K562 (cell line): ENCODE measurements around the gene PPP6R1. TPM values are rescaled to one million over a fixed set of nuclear protein-coding genes. Genes with fewer than 3 reads are reported as not detected.

Experiments
- E2F3 ChIP-seq: fragments of 250-450 bp; sonication (Bioruptor Pico); IDR thresholded peaks from 2 replicates; pipeline ENCODE4 v1.4.0; 2020; ENCODE audit warnings: mild to moderate bottlenecking
- E2F5 ChIP-seq: sonication (generic); formaldehyde crosslinking; IDR thresholded peaks from 2 replicates; pipeline ENCODE4 v1.8.0; 2022; ENCODE audit warnings: mild to moderate bottlenecking, missing genetic modification reagents
- ETV5 ChIP-seq: sonication (generic); formaldehyde crosslinking; IDR thresholded peaks from 2 replicates; pipeline ENCODE4 v1.4.0; 2020; ENCODE audit warnings: low read depth, mild to moderate bottlenecking, missing genetic modification reagents
- TFE3 ChIP-seq: fragments of 450-650 bp; formaldehyde crosslinking; IDR thresholded peaks from 2 replicates; pipeline ENCODE4 v1.4.0; 2020; ENCODE audit warnings: mild to moderate bottlenecking, mixed read lengths
- TOE1 ChIP-seq, 2 experiments: fragments of 450-650 bp in 1 of 2; sonication (generic) in 1 of 2; formaldehyde crosslinking in 1 of 2; IDR thresholded peaks; 2 replicates each; pipeline versions ENCODE4 v1.7.1 to v1.8.0; 2016 to 2022; ENCODE audit warnings: borderline replicate concordance in 2 of 2, mild to moderate bottlenecking in 2 of 2, antibody characterized with exemption in 1 of 2, inconsistent platforms in 1 of 2, low read depth in 1 of 2, missing genetic modification reagents in 1 of 2, moderate library complexity in 1 of 2
- USF1 ChIP-seq: sonication (generic); formaldehyde crosslinking; IDR thresholded peaks from 2 replicates; pipeline ENCODE4 v1.9.0; 2022; ENCODE audit warnings: mild to moderate bottlenecking, missing genetic modification reagents
- USF2 ChIP-seq: sonication (generic); formaldehyde crosslinking; IDR thresholded peaks from 2 replicates; pipeline ENCODE4 v1.5.0; 2020; ENCODE audit warnings: missing genetic modification reagents
- polyA plus RNA-seq, 8 experiments: library from polyadenylated mRNA; depleted of rRNA in 4 of 8; stranded (reverse) in 5 of 8; unstranded in 3 of 8; fragments of >200 nt; fragmentation: Nextera tagmentation in 2 of 8; fragmentation: Illumina TruSeq in 1 of 8; extraction: Ambion mirVana in 2 of 8; extraction: Trizol in 1 of 8; gene quantifications; 2 replicates each; pipeline versions ENCODE4 v1.2.1 to v1.2.3, GENCODE V29; 2011 to 2014; ENCODE audit warnings: inconsistent platforms in 1 of 8, missing spikeins in 1 of 8
- total RNA-seq, 7 experiments: library from RNA; depleted of rRNA in 6 of 7; stranded (reverse); fragments of >200 nt in 6 of 7; fragmentation: Illumina TruSeq in 2 of 7; extraction: Trizol in 2 of 7; gene quantifications; 2 replicates each; pipeline versions ENCODE4 v1.2.1 to v1.2.3, GENCODE V29; 2011 to 2021; ENCODE audit warnings: low replicate concordance in 1 of 7

Gene PPP6R1
- total and polyA plus RNA-seq, 9 of the 15 experiments (the other 6 are each of a cell fraction or from before 2014, with no cell fraction given), result 0.48 to 135 (median 37.2) TPM

- TF ChIP-seq USF2 (CRISPR knock-in tag) (peak; percentile 35; the same call in 1 of the 2 replicates), TFE3 (CRISPR knock-in tag) (peak; percentile 37), E2F3 (CRISPR knock-in tag) (0 out of 2 replicates have a peak, but pooled peaks have one; percentile 25), ETV5 (no peak), TOE1 (IDR thresholded peaks at IDR 0.05; ENCODE audit: borderline replicate concordance) (peak; percentile 56; the same call in 1 of the 2 replicates), TOE1 (CRISPR knock-in tag; IDR thresholded peaks at IDR 0.05; ENCODE audit: borderline replicate concordance, low read depth) (no peak), USF1 (CRISPR knock-in tag) (0 out of 2 replicates have a peak, but pooled peaks have one; percentile 21), E2F5 (CRISPR knock-in tag) (no peak)
Observed at GRCh38 chr19:55300886-55301458, 42.2 kb upstream of the PPP6R1 start (continued).
